GM10248 (cell line): ENCODE data around the gene DHX15.
A peak's percentile ranks its signal among the peaks of the same experiment; 100 is the strongest.

Experiments
- CTCF ChIA-PET: fragments of 300-600 bp; sonication (Branson Sonifier 250); formaldehyde crosslinking; extraction: SDS; loops from one replicate; lab custom pipeline; 2021; ENCODE audit warnings: antibody characterized with exemption; lab: Yijun Ruan, JAX
- POLR2A ChIA-PET: fragments of 350-650 bp; sonication (Branson Sonifier 250); formaldehyde crosslinking; extraction: SDS; loops from one replicate; lab custom pipeline; 2020; ENCODE audit warnings: antibody characterized with exemption; lab: Yijun Ruan, JAX
- DNase-seq: peaks from one replicate; pipeline ENCODE4 v3.0.0; 2012; ENCODE audit errors: extremely low spot score
- CTCF ChIP-seq: IDR thresholded peaks from 2 replicates; pipeline ENCODE4 v1.5.1; 2012; ENCODE audit warnings: mild to moderate bottlenecking, low read depth; ENCODE audit errors: extremely low read depth, missing control alignments, control extremely low read depth

The DHX15 gene

DNA sequence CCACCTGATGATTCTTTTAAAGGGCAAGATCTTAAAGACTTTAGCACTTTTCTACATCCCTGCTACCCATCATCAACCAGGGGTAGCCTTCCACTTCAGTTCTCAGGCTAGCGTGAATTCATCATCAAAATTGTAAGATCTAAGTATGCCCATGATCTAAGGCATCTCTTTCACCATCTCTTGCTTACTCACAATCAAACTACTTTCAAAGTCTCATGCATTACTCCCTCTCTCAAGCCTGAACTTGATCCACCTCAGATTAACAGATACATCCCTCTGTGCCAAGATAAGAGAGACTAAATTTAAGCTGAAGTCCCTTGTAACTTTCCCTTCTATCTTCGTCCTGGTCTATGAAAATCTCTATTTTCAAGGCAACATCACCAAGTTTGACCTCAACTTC, 62.8 kb downstream of the DHX15 start:
- POLR2A ChIA-PET: no interaction called here
- no peak for TF ChIP-seq CTCF
- no peak for DNase-seq
- CTCF ChIA-PET: interaction anchor here (0.7 to 1.2 kb wide), 4 partner anchors 9 to 308 kb away, joined by 3 to 4 read pairs (median 3); no protein-coding TSS in a partner anchor

GRCh38 chr4:24519649-24520048, 64.7 kb downstream of the DHX15 start:
- ChIA-PET POLR2A (no interaction called here), CTCF (no interaction called here)
- DNase-seq: no peak
- no peak for TF ChIP-seq CTCF

DNA sequence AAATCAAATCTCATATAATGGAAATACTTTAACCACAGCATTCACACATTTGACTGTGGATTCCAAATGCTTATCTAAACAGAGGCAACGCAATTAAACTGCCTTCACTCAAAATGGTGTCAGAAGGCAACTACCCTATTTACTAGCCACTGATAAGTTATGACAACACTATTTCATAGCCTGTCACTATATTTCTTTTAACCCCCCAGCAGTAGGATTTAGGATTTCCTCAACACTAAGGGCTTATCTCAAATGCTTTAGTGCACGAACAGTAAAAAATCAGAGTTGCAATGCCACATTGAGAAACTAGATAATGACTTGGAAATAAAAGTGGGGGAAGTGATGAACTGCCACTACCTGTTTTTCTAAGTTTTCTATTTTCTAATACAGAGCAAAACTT, 66.7 kb downstream of the DHX15 start:
- CTCF ChIA-PET: interaction anchor here (1.2 kb wide), 1 partner anchor 10 kb away, joined by 3 read pairs; no protein-coding TSS in a partner anchor
- POLR2A ChIA-PET: no interaction called here
- DNase-seq: no peak
- no peak for TF ChIP-seq CTCF

DNA sequence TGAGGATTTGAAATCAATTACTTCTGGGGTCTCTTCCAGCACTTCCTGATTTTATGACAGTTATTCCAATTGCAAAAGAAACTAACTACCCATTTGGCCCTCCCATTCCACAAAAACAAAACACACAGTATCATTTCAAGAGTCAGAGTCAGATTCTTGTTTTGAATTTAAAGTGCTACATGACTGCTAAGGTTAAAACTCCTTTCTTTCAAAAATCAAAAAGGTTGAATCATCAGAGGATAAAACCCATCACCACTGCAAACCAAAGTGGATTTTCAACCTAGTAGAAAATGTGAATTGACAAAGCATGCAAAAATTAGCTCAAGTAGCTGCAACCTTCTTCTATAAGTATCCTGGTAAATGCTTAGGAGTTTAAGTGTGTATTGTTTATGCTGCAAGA, 67.4 kb downstream of the DHX15 start:
- POLR2A ChIA-PET: no interaction called here
- no peak for TF ChIP-seq CTCF
- CTCF ChIA-PET: interaction anchor here (1.2 kb wide), 1 partner anchor 11 kb away, joined by 3 read pairs; no protein-coding TSS in a partner anchor
- DNase-seq: no peak

DNA sequence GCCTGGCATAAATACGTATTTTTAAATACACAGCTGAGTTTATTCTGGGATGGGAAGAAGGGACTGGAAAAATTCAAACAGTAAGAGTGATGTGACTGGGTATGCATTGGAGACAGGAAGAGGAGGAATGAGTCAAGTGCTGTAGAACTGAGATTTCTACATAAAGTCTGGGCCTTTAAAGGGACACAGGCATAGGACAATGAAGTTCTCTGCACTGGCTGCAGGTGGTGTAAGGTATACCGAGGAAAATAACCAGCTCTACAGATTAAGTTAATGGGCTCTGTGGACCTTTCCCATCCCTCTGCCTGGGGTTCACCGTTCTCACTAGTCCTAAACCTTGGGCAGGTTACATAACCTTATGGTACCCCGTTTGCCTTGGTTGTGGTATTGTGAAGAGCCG, 68.7 kb downstream of the DHX15 start:
- ChIA-PET POLR2A (no interaction called here), CTCF (no interaction called here)
- no peak for TF ChIP-seq CTCF
- DNase-seq: no peak

DNA sequence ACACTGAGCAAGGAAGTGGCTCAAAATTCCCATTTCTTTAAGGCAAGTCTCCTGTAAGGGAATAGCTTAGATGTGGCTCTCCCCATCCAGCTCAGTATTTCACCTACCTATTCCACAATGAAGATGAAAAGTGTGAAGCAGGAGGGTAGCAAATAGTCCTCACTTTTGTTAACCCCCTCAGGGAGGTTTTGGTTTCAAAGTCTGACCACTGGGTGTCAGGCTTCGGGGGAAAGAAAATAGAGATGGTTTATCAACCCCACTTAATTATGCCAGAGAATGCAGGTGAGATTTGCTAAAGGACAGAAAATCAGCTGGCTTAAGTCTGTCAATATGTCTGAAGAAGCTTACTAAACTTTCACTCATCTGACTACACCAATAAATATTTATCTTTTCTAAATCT, 69.5 kb downstream of the DHX15 start:
- peak; percentile 26 for TF ChIP-seq CTCF
- ChIA-PET CTCF (interaction anchor here (0.7 to 1.4 kb wide), 4 partner anchors 25 to 52 kb away, joined by 3 to 4 read pairs (median 4); no protein-coding TSS in a partner anchor), POLR2A (interaction anchor here (0.6 kb wide), 1 partner anchor 672 kb away, joined by 3 read pairs; no protein-coding TSS in a partner anchor)
- no peak for DNase-seq
